ENCODE measurements around the gene PCSK6. TPM values are rescaled to one million over a fixed set of nuclear protein-coding genes. Genes with fewer than 3 reads are reported as not detected.

The PCSK6 gene
- total RNA-seq, 1 donor from 2014 or later = 1.8 TPM

DNA sequence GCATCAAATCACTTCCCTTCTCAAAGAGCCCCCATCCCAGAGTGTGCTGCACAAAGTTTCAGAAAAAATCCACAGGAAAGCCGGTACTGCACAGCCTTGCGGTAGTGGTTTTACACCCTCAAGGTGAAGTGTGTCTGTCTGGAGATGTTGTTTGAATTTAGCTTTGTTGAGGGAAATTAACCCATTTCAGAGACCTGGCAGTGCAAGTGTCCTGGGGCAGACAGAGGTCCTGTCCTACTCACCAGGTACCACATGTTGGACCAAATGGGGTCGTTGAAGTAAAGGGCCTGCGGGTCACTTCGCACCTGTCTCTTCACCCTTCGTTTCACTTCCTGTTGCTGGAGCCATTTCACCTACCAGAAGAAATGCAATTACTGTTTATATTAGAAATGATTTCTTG, 57.8 kb downstream of the PCSK6 start:
- Mint-ChIP-seq H3K27me3 (peaks cover 14% of the 10 kb centered on the region), H3K4me3 (ENCODE audit: low read depth) (no peak overlapping the region), H3K27ac (no peak overlapping the region), H3K4me1 (ENCODE audit: low read depth) (no peaks in the 10 kb centered on the region), H3K36me3 (ENCODE audit: insufficient read depth) (no peaks in the 10 kb centered on the region), H3K9me3 (ENCODE audit: low read depth) (no peaks in the 10 kb centered on the region)
- TF ChIP-seq, protein P1, sequence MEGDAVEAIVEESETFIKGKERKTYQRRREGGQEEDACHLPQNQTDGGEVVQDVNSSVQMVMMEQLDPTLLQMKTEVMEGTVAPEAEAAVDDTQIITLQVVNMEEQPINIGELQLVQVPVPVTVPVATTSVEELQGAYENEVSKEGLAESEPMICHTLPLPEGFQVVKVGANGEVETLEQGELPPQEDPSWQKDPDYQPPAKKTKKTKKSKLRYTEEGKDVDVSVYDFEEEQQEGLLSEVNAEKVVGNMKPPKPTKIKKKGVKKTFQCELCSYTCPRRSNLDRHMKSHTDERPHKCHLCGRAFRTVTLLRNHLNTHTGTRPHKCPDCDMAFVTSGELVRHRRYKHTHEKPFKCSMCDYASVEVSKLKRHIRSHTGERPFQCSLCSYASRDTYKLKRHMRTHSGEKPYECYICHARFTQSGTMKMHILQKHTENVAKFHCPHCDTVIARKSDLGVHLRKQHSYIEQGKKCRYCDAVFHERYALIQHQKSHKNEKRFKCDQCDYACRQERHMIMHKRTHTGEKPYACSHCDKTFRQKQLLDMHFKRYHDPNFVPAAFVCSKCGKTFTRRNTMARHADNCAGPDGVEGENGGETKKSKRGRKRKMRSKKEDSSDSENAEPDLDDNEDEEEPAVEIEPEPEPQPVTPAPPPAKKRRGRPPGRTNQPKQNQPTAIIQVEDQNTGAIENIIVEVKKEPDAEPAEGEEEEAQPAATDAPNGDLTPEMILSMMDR (IDR thresholded peaks at IDR 0.05; ENCODE audit: unreplicated experiment) = no peak
- no peak for DNase-seq (ENCODE audit: low spot score, unreplicated experiment)

DNA sequence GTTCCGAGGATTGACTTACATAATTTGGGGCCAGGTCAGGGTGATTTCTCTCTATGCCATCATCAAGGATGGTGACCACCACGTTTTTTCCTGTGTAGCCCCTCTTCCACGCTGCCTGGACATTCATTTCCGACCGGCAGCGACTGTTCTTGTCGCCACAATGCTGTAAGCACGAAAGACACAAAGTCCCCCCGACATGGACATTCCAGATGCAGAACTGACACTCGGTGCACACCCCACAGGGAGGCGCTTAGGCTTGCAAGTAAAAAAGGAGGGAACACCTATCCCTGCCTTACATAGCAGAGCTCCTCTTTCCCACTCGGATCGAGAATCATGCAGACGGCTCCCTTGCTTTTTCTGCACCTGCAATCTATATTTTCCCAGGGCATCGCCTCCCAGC, 58.2 kb downstream of the PCSK6 start:
- TF ChIP-seq, protein P1 (IDR thresholded peaks at IDR 0.05; ENCODE audit: unreplicated experiment) = no peak
- no peaks in the 10 kb centered on the region for H3K36me3 Mint-ChIP-seq (ENCODE audit: insufficient read depth)
- H3K4me3 Mint-ChIP-seq (ENCODE audit: low read depth) = no peak overlapping the region
- H3K9me3 Mint-ChIP-seq (ENCODE audit: low read depth) = no peaks in the 10 kb centered on the region
- no peak overlapping the region for H3K27ac Mint-ChIP-seq
- H3K27me3 Mint-ChIP-seq = peaks cover 14% of the 10 kb centered on the region
- no peaks in the 10 kb centered on the region for H3K4me1 Mint-ChIP-seq (ENCODE audit: low read depth)
- no peak for DNase-seq (ENCODE audit: low spot score, unreplicated experiment)

DNA sequence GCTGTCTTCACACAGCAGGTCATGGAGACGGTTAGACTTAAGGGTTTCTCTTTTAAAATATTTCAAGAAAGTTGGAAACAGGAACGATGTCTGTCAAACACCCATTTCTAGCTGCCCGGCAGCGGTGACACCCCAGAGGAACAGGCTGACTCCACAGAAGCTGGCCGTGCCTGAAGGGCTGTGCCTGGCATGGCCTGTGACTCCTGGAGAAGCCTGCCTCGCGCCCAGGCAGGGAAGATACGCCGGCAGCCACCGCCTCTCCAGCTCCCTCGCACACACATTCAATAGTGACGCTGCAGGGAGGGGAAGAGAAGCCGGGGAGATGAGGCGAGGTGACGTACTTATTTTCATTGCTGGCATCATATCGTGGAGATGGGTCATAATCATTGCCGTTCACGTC, 59.9 kb downstream of the PCSK6 start:
- no peaks in the 10 kb centered on the region for H3K4me1 Mint-ChIP-seq (ENCODE audit: low read depth)
- TF ChIP-seq, protein P1 (IDR thresholded peaks at IDR 0.05; ENCODE audit: unreplicated experiment) = no peak
- peaks cover 4% of the 10 kb centered on the region for H3K27me3 Mint-ChIP-seq
- H3K36me3 Mint-ChIP-seq (ENCODE audit: insufficient read depth) = no peaks in the 10 kb centered on the region
- no peak overlapping the region for H3K4me3 Mint-ChIP-seq (ENCODE audit: low read depth)
- DNase-seq (ENCODE audit: low spot score, unreplicated experiment) = no peak
- no peak overlapping the region for H3K27ac Mint-ChIP-seq
- no peaks in the 10 kb centered on the region for H3K9me3 Mint-ChIP-seq (ENCODE audit: low read depth)

DNA sequence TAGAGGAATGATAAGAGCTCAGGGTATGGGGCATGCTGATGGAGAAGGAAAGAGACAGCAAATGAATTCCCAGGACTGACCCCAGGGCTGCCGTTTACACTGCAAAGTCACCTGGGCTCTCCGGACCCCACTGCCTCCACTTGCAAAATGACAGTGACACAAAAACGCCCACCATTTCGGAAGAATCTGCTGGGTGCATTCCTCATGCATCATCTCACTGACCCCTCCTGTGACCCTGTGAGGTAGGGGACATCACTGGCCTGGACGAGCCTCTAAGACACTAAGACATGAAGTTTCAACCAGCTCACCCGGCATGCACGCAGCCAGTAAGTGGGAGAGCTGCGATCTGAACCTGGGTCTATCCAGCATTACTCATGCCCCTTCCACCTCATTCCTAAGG, 60.3 kb downstream of the PCSK6 start:
- H3K4me3 Mint-ChIP-seq (ENCODE audit: low read depth) = no peak overlapping the region
- no peaks in the 10 kb centered on the region for H3K4me1 Mint-ChIP-seq (ENCODE audit: low read depth)
- H3K9me3 Mint-ChIP-seq (ENCODE audit: low read depth) = no peaks in the 10 kb centered on the region
- H3K36me3 Mint-ChIP-seq (ENCODE audit: insufficient read depth) = no peaks in the 10 kb centered on the region
- no peak for DNase-seq (ENCODE audit: low spot score, unreplicated experiment)
- H3K27me3 Mint-ChIP-seq = peaks cover 4% of the 10 kb centered on the region
- TF ChIP-seq, protein P1 (IDR thresholded peaks at IDR 0.05; ENCODE audit: unreplicated experiment) = no peak
- H3K27ac Mint-ChIP-seq = no peak overlapping the region

DNA sequence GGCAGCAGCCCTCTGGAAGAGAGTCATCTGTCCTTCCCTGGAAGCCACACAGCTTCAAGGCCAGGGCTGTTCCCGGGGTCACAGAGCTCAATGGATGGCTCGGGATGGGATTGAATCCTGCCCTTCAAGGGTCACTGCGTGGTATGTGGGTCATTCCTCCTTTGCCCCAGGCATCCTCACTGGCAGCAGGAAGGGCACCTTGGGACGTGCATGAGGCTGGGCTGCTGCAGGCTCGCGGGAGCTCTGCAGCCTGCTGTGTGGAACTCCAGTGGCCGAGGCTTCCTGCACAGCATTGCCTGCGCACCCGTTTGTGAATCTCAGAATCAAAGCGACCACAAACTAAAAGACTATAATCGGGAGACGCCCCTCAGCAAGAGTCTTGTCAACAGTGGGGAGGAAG, 60.7 kb downstream of the PCSK6 start:
- no peak for DNase-seq (ENCODE audit: low spot score, unreplicated experiment)
- Mint-ChIP-seq H3K27ac (no peak overlapping the region), H3K36me3 (ENCODE audit: insufficient read depth) (no peaks in the 10 kb centered on the region), H3K27me3 (peaks cover 4% of the 10 kb centered on the region), H3K4me3 (ENCODE audit: low read depth) (no peak overlapping the region), H3K4me1 (ENCODE audit: low read depth) (no peaks in the 10 kb centered on the region), H3K9me3 (ENCODE audit: low read depth) (no peaks in the 10 kb centered on the region)
- TF ChIP-seq, protein P1 (IDR thresholded peaks at IDR 0.05; ENCODE audit: unreplicated experiment) = no peak

All from progenitor cell of endocrine pancreas (in vitro differentiated cells).